SK-N-SH treated with all-trans-retinoic acid at 6 μM for 48 hours (cell line): ENCODE data around the gene EPN1.
"Not testable (repeated sequence)": the region's sequence is repeated elsewhere in the genome, so short reads cannot be mapped to it uniquely, and the experiment has no call there.

Source experiments
- ATAC-seq: fragments of 200-7000 bp; cut with Tn5 transposase; 3 replicates; pipeline ENCODE4 v1.9.1; 2020; ENCODE audit warnings: mild to moderate bottlenecking, moderate library complexity
- ARNTL ChIP-seq: fragments of 450-650 bp; formaldehyde crosslinking; IDR thresholded peaks from 2 replicates; pipeline ENCODE4 v1.5.0; 2020; ENCODE audit warnings: low read depth, mild to moderate bottlenecking, moderate library complexity, borderline replicate concordance
- BACH2 ChIP-seq: fragments of 250-450 bp; sonication (Bioruptor Pico); IDR thresholded peaks from 2 replicates; pipeline ENCODE4 v1.9.0; 2021; ENCODE audit warnings: mild to moderate bottlenecking, borderline replicate concordance
- CSDC2 ChIP-seq: fragments of 250-450 bp; sonication (Bioruptor Pico); IDR thresholded peaks from 2 replicates; pipeline ENCODE4 v1.5.0; 2020; ENCODE audit warnings: mild to moderate bottlenecking, moderate library complexity
- CSRNP3 ChIP-seq: fragments of 250-450 bp; sonication (Bioruptor Pico); IDR thresholded peaks from 2 replicates; pipeline ENCODE4 v1.5.1; 2021; ENCODE audit warnings: mild to moderate bottlenecking, moderate library complexity
- ESRRG ChIP-seq: fragments of 250-450 bp; sonication (Bioruptor Pico); IDR thresholded peaks from 2 replicates; pipeline ENCODE4 v1.6.1; 2021; ENCODE audit warnings: mild to moderate bottlenecking
- GLIS3 ChIP-seq: fragments of 250-450 bp; sonication (Bioruptor Pico); IDR thresholded peaks from 2 replicates; pipeline ENCODE4 v1.5.0; 2020; ENCODE audit warnings: mild to moderate bottlenecking, moderate library complexity
- ISL1 ChIP-seq: fragments of 250-450 bp; sonication (Bioruptor Pico); IDR thresholded peaks from 2 replicates; pipeline ENCODE4 v2.1.2; 2022; ENCODE audit warnings: mild to moderate bottlenecking, moderate library complexity
- OSR1 ChIP-seq: fragments of 250-450 bp; sonication (Bioruptor Pico); IDR thresholded peaks from 2 replicates; pipeline ENCODE4 v1.8.0; 2022; ENCODE audit warnings: moderate library complexity, mild to moderate bottlenecking, inconsistent platforms
- PATZ1 ChIP-seq: fragments of 250-450 bp; sonication (Bioruptor Pico); IDR thresholded peaks from 2 replicates; pipeline ENCODE4 v1.8.0; 2020; ENCODE audit warnings: mild to moderate bottlenecking, moderate library complexity, borderline replicate concordance
- PPARA ChIP-seq: fragments of 250-450 bp; sonication (Bioruptor Pico); IDR thresholded peaks from 2 replicates; pipeline ENCODE4 v1.5.0; 2020; ENCODE audit warnings: mild to moderate bottlenecking, borderline replicate concordance
- RARB ChIP-seq: fragments of 250-450 bp; sonication (Bioruptor Pico); IDR thresholded peaks from 2 replicates; pipeline ENCODE4 v1.8.0; 2021; ENCODE audit warnings: mild to moderate bottlenecking, moderate library complexity
- SNAI2 ChIP-seq: fragments of 250-450 bp; sonication (Bioruptor Pico); IDR thresholded peaks from 2 replicates; pipeline ENCODE4 v1.5.0; 2020; ENCODE audit warnings: mild to moderate bottlenecking, moderate library complexity
- TCF4 ChIP-seq: fragments of 250-450 bp; sonication (Bioruptor Pico); IDR thresholded peaks from 2 replicates; pipeline ENCODE4 v1.8.0; 2021; ENCODE audit warnings: mild to moderate bottlenecking, moderate library complexity, borderline replicate concordance
- TOX ChIP-seq: fragments of 250-450 bp; sonication (Bioruptor Pico); IDR thresholded peaks from 2 replicates; pipeline ENCODE4 v1.8.0; 2021; ENCODE audit warnings: mild to moderate bottlenecking, moderate library complexity, borderline replicate concordance
- ZC3H10 ChIP-seq: fragments of 250-450 bp; sonication (Bioruptor Pico); IDR thresholded peaks from 2 replicates; pipeline ENCODE4 v1.5.1; 2021; ENCODE audit warnings: mild to moderate bottlenecking, moderate library complexity
- ZFP3 ChIP-seq: fragments of 250-450 bp; sonication (Bioruptor Pico); IDR thresholded peaks from 2 replicates; pipeline ENCODE4 v1.5.0; 2020; ENCODE audit warnings: mild to moderate bottlenecking, moderate library complexity
- ZFP30 ChIP-seq: fragments of 450-650 bp; formaldehyde crosslinking; IDR thresholded peaks from 2 replicates; pipeline ENCODE4 v1.5.0; 2022; ENCODE audit warnings: mild to moderate bottlenecking, moderate library complexity
- ZNF565 ChIP-seq: fragments of 450-650 bp; formaldehyde crosslinking; conservative IDR thresholded peaks from 2 replicates; pipeline ENCODE4 v1.5.0; 2020; ENCODE audit warnings: low read depth, mild to moderate bottlenecking, moderate library complexity
- ZNF70 ChIP-seq: fragments of 450-650 bp; formaldehyde crosslinking; IDR thresholded peaks from 2 replicates; pipeline ENCODE4 v1.5.0; 2020; ENCODE audit warnings: mild to moderate bottlenecking, moderate library complexity
- ZNF8 ChIP-seq: fragments of 450-650 bp; formaldehyde crosslinking; IDR thresholded peaks from 2 replicates; pipeline ENCODE4 v1.5.0; 2020; ENCODE audit warnings: mild to moderate bottlenecking, moderate library complexity
- TF ChIP-seq, protein P1 (sequence below): fragments of 250-450 bp; sonication (Bioruptor Pico); IDR thresholded peaks from 2 replicates; pipeline ENCODE4 v1.5.1; 2020; ENCODE audit warnings: low read depth, mild to moderate bottlenecking, moderate library complexity

EPN1 gene

DNA sequence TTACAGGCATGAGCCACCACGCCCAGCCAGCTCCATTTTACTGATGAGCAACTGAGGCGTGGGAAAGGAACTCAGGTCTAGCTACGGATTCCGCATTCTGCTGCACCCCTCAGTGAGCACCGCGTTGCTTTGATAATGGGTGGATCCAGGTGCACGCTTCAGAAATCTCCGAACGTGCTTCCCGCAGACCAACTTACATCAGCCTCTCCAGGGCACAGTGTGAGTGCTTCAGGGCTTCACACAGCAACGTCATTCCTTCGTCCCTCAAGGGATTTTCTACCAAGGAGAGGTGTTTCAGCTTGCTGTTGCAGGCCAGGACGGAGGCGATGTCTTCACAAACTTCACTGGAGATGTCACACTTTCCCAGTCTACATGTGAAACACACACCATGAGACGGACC lies 41.5 kb downstream of the EPN1 start:
- TF ChIP-seq ESRRG (CRISPR knock-in tag) (no peak), BACH2 (CRISPR knock-in tag) (no peak), GLIS3 (CRISPR knock-in tag) (no peak), TOX (CRISPR knock-in tag) (no peak), ZNF70 (CRISPR knock-in tag) (no peak), ISL1 (no peak), CSRNP3 (no peak), ZFP30 (CRISPR knock-in tag) (no peak), RARB (CRISPR knock-in tag) (no peak), ZFP3 (CRISPR knock-in tag) (no peak), ZNF8 (CRISPR knock-in tag) (no peak), ZC3H10 (CRISPR knock-in tag) (no peak)
- no peak for ATAC-seq

- no peak for TF ChIP-seq CSDC2 (CRISPR knock-in tag)
- TF ChIP-seq ZFP3 (CRISPR knock-in tag): no peak
- no peak for TF ChIP-seq ESRRG (CRISPR knock-in tag)
- no peak for TF ChIP-seq BACH2 (CRISPR knock-in tag)
- no peak for TF ChIP-seq PATZ1 (CRISPR knock-in tag)
- TF ChIP-seq, protein P1, sequence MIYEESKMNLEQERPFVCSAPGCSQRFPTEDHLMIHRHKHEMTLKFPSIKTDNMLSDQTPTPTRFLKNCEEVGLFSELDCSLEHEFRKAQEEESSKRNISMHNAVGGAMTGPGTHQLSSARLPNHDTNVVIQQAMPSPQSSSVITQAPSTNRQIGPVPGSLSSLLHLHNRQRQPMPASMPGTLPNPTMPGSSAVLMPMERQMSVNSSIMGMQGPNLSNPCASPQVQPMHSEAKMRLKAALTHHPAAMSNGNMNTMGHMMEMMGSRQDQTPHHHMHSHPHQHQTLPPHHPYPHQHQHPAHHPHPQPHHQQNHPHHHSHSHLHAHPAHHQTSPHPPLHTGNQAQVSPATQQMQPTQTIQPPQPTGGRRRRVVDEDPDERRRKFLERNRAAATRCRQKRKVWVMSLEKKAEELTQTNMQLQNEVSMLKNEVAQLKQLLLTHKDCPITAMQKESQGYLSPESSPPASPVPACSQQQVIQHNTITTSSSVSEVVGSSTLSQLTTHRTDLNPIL (CRISPR knock-in tag): no peak
- no peak for TF ChIP-seq ZNF565 (CRISPR knock-in tag)
- no peak for TF ChIP-seq OSR1 (CRISPR knock-in tag)
- no peak for TF ChIP-seq ARNTL (CRISPR knock-in tag)
- no peak for TF ChIP-seq GLIS3 (CRISPR knock-in tag)
- no peak for TF ChIP-seq CSRNP3
- no peak for TF ChIP-seq ZNF70 (CRISPR knock-in tag)
- TF ChIP-seq TCF4 (CRISPR knock-in tag): no peak
- no peak for TF ChIP-seq ZNF8 (CRISPR knock-in tag)
- TF ChIP-seq ZFP30 (CRISPR knock-in tag): no peak
- no peak for TF ChIP-seq RARB (CRISPR knock-in tag)
- ATAC-seq: no peak
Observed at GRCh38 chr19:55717251-55717650, 42.2 kb downstream of the EPN1 start.

DNA sequence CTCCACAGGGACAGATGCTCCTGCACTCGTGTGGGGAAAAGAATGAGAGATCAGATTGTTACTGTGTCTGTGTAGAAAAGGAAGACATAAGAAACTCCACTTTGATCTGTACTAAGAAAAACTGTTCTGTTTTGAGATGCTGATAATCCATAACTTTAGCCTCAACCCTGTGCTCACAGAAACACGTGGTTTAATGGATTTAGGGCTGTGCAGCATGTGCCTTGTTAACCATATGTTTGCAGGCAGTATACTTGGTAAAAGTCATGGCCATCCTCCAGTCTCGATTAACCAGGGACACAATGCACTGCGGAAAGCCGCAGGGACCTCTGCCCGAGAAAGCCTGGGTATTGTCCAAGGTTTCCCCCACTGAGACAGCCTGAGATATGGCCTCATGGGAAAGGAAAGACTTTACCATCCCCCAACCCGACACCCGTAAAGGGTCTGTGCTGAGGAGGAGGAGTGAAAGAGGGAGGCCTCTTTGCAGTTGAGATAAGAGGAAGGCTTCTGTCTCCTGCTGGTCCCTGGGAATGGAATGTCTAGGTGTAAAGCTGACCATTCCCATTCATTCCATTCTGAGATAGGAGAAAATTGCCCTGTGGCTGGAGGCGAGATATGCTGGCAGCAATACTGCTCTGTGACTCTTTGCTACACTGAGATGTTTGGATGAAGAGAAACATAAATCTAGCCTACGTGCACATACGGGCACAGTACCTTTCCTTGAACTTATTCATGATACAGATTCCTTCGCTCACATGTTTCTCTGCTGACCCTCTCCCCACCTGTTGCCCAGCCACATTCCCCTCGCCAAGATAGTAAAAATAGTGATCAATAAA lies 43.1 kb downstream of the EPN1 start:
- not testable (repeated sequence) for ATAC-seq

- ATAC-seq: no peak
Observed at GRCh38 chr19:55720214-55720746, 45.3 kb downstream of the EPN1 start.

DNA sequence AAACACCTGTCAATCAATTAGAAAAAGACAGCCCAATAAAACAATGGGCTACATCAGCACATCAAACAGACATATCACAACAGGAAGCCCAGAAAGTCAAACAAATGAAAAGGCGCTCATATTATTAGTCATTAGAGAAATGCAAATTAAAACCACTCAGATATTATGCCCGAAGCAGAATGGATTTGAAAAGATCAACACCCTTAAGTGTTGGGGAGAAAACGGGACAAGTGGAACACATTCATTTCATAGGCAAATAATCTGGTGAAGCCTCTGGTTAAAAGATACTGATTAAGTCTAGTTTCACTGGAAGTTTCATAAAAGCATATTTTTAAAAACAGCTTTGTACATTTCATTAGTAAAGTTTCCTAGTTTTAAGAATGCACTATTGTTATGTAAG lies 45.8 kb downstream of the EPN1 start:
- no peak for ATAC-seq
- TF ChIP-seq ESRRG (CRISPR knock-in tag) (no peak), GLIS3 (CRISPR knock-in tag) (no peak), ZNF565 (CRISPR knock-in tag) (no peak), RARB (CRISPR knock-in tag) (no peak), CSRNP3 (no peak), ZFP30 (CRISPR knock-in tag) (no peak), PATZ1 (CRISPR knock-in tag) (no peak), SNAI2 (no peak), ZNF70 (CRISPR knock-in tag) (no peak), BACH2 (CRISPR knock-in tag) (no peak), PPARA (CRISPR knock-in tag) (no peak), CSDC2 (CRISPR knock-in tag) (no peak), ZC3H10 (CRISPR knock-in tag) (no peak), ARNTL (CRISPR knock-in tag) (no peak), ZNF8 (CRISPR knock-in tag) (no peak)

More at GRCh38 chr19:55720214-55720746, 45.3 kb downstream of the EPN1 start:
- no peak for TF ChIP-seq PPARA (CRISPR knock-in tag)
- TF ChIP-seq TOX (CRISPR knock-in tag): no peak
- TF ChIP-seq, all 23 proteins: peak for 0
